KMS-11 (cell line): ENCODE data around the gene ANKRD33B.

Experiments
- H2AFZ ChIP-seq: fragments of 200-600 bp; sonication (generic); 2 replicates; pipeline ENCODE4 v1.6.1; 2016; ENCODE audit warnings: antibody characterized with exemption, mixed run types, low read depth
- H3K27ac ChIP-seq: fragments of 200-600 bp; sonication (generic); 2 replicates; pipeline ENCODE4 v1.6.1; 2016; ENCODE audit warnings: mild to moderate bottlenecking, mixed run types
- H3K27me3 ChIP-seq: fragments of 200-600 bp; sonication (generic); 2 replicates; pipeline ENCODE4 v1.6.1; 2017; ENCODE audit warnings: mild to moderate bottlenecking, low read depth, mixed run types, moderate library complexity; ENCODE audit not compliant: insufficient read depth
- H3K36me3 ChIP-seq: fragments of 200-600 bp; sonication (generic); 2 replicates; pipeline ENCODE4 v1.6.1; 2017; ENCODE audit warnings: mild to moderate bottlenecking, mixed run types; ENCODE audit not compliant: insufficient read depth
- H3K4me1 ChIP-seq: fragments of 200-600 bp; sonication (generic); 2 replicates; pipeline ENCODE4 v1.6.1; 2016; ENCODE audit warnings: mild to moderate bottlenecking, low read depth, mixed run types; ENCODE audit not compliant: poor library complexity, severe bottlenecking
- H3K4me2 ChIP-seq: fragments of 200-600 bp; sonication (generic); 2 replicates; pipeline ENCODE4 v1.7.0; 2016; ENCODE audit warnings: mild to moderate bottlenecking, mixed run types
- H3K4me3 ChIP-seq: fragments of 200-600 bp; sonication (generic); IDR thresholded peaks from 2 replicates; pipeline ENCODE4 v1.6.1; 2017; ENCODE audit warnings: low read depth, low read length, mixed read lengths; ENCODE audit not compliant: insufficient read depth
- H3K79me2 ChIP-seq: fragments of 200-600 bp; sonication (generic); 2 replicates; pipeline ENCODE4 v1.6.1; 2016; ENCODE audit warnings: low read depth, mixed run types; ENCODE audit not compliant: insufficient read depth
- H3K9ac ChIP-seq: fragments of 200-600 bp; sonication (generic); 2 replicates; pipeline ENCODE4 v1.6.1; 2016; ENCODE audit warnings: mild to moderate bottlenecking, mixed run types
- H4K20me1 ChIP-seq: fragments of 200-600 bp; sonication (generic); 2 replicates; pipeline ENCODE4 v1.6.1; 2016; ENCODE audit warnings: mild to moderate bottlenecking, mixed run types; ENCODE audit not compliant: insufficient read depth
- TF ChIP-seq, protein P1 (sequence below): fragments of 200-600 bp; sonication (generic); conservative IDR thresholded peaks from 2 replicates; pipeline ENCODE4 v1.6.1; 2017; ENCODE audit warnings: low read depth, mild to moderate bottlenecking, antibody characterized with exemption, low read length, moderate library complexity, mixed read lengths

ANKRD33B gene

GRCh38 chr5:10538789-10539686 lies 24.8 kb upstream of the ANKRD33B start:
- Histone ChIP-seq H3K27me3 (no peaks in the 10 kb centered on the region), H3K9ac (no peak overlapping the region), H3K36me3 (no peaks in the 10 kb centered on the region), H3K4me1 (peaks cover 8% of the 10 kb centered on the region), H3K79me2 (no peaks in the 10 kb centered on the region), H3K4me2 (no peak overlapping the region), H2AFZ (no peak overlapping the region), H3K27ac (no peak overlapping the region), H4K20me1 (no peaks in the 10 kb centered on the region), H3K4me3 (no peak overlapping the region)
- TF ChIP-seq, protein P1, sequence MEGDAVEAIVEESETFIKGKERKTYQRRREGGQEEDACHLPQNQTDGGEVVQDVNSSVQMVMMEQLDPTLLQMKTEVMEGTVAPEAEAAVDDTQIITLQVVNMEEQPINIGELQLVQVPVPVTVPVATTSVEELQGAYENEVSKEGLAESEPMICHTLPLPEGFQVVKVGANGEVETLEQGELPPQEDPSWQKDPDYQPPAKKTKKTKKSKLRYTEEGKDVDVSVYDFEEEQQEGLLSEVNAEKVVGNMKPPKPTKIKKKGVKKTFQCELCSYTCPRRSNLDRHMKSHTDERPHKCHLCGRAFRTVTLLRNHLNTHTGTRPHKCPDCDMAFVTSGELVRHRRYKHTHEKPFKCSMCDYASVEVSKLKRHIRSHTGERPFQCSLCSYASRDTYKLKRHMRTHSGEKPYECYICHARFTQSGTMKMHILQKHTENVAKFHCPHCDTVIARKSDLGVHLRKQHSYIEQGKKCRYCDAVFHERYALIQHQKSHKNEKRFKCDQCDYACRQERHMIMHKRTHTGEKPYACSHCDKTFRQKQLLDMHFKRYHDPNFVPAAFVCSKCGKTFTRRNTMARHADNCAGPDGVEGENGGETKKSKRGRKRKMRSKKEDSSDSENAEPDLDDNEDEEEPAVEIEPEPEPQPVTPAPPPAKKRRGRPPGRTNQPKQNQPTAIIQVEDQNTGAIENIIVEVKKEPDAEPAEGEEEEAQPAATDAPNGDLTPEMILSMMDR, result no peak

GRCh38 chr5:10539687-10539998 lies 24.2 kb upstream of the ANKRD33B start:
- peaks cover 8% of the 10 kb centered on the region for H3K4me1 ChIP-seq
- H3K79me2 ChIP-seq, result no peaks in the 10 kb centered on the region
- H2AFZ ChIP-seq, result no peak overlapping the region
- H3K27ac ChIP-seq, result no peak overlapping the region
- H3K9ac ChIP-seq, result no peak overlapping the region
- no peak overlapping the region for H3K4me3 ChIP-seq
- TF ChIP-seq, protein P1, result no peak
- H4K20me1 ChIP-seq, result no peaks in the 10 kb centered on the region
- no peaks in the 10 kb centered on the region for H3K36me3 ChIP-seq
- H3K4me2 ChIP-seq, result no peak overlapping the region
- no peaks in the 10 kb centered on the region for H3K27me3 ChIP-seq

GRCh38 chr5:10540036-10540544 lies 23.8 kb upstream of the ANKRD33B start:
- Histone ChIP-seq H3K79me2 (no peaks in the 10 kb centered on the region), H3K4me2 (no peak overlapping the region), H3K27me3 (no peaks in the 10 kb centered on the region), H3K36me3 (no peaks in the 10 kb centered on the region), H4K20me1 (no peaks in the 10 kb centered on the region), H2AFZ (no peak overlapping the region), H3K4me1 (peaks cover 8% of the 10 kb centered on the region), H3K9ac (no peak overlapping the region), H3K27ac (no peak overlapping the region), H3K4me3 (no peak overlapping the region)
- TF ChIP-seq, protein P1, result no peak

DNA sequence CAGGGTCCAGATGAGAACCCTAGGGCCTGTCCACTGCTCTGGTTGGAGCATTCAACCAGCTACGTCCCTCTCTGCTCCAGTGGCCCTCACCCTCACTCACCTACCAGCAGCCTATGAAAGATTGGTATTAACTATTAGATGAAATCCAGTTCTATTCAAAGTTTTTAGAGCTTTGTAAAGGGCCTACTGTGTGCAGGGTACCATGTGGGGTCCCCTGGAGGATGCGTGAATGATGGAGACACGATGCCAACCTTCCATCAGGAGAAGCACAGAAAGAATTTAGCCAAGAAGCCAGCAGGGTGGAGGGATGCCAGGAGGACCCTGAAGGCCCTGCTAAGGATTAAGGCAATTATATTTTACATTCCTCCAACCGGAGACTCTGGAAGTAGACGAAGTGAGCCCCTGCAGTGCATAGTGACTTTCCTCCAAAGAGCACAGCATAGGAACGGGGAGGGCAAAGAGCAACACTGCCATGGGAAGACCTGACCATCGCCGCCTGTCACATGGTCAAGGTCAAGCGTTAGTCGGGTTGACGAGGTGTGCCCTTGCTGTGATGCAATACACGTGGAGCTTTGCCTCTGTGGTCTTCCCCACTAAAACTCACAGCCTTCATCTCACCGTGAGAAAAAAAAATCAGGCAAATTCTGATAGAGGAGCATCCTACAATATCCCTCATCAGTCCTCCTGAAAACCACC lies 22.8 kb upstream of the ANKRD33B start:
- no peak overlapping the region for H3K4me3 ChIP-seq
- no peaks in the 10 kb centered on the region for H3K36me3 ChIP-seq
- H2AFZ ChIP-seq, result no peak overlapping the region
- TF ChIP-seq, protein P1, result no peak
- H3K9ac ChIP-seq, result no peak overlapping the region
- H3K4me1 ChIP-seq, result peaks cover 8% of the 10 kb centered on the region
- no peak overlapping the region for H3K27ac ChIP-seq
- H3K79me2 ChIP-seq, result no peaks in the 10 kb centered on the region
- H3K27me3 ChIP-seq, result no peaks in the 10 kb centered on the region
- no peaks in the 10 kb centered on the region for H4K20me1 ChIP-seq
- H3K4me2 ChIP-seq, result no peak overlapping the region
